ENCODE results near the gene LRMDA. TPM values are rescaled to one million over a fixed set of nuclear protein-coding genes. Genes with fewer than 3 reads are reported as not detected.

Gene LRMDA
- total and polyA plus RNA-seq, 2 donors (not counting 1 experiment from before 2014, with no cell fraction given): 0.12 TPM; not detected in 1

DNA sequence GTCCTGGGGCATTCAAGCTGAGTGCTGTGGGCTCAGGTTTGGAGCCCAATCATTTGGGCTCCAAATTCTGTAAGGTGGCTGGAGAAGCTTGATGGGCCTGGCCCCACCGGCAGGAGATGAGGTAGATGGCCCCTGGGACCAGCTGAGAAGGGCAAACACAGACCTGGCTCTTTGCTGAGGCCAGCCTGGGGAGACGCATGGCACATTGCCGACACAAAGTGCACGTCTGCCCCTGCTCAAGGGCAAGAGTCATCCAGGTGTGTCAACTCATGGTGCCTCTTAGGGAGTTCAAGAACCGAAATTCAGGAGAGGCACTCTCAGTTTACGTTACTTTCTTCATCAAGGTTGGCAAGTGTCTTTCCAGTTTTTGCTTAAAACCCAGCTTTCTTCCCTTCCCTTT, 227.5 kb downstream of the LRMDA start:
- H3K27ac ChIP-seq (ENCODE audit: low read length in 2 of 2): no peak overlapping the region
- 87% methylated on average over 6 of the region's 6 CpGs for WGBS (ENCODE audit: insufficient coverage)
- intact Hi-C loops (cut with micrococcal nuclease): no loop called here
- H3K9me3 ChIP-seq (ENCODE audit: control extremely low read depth in 1 of 3, control insufficient read depth in 2 of 3, insufficient read depth in 1 of 3, low read length in 2 of 3): no peaks in the 10 kb centered on the region
- H3K27me3 ChIP-seq (replicated peaks in 1 of 4; ENCODE audit: control extremely low read depth in 1 of 4, control insufficient read depth in 3 of 4, insufficient read depth in 4 of 4, low read length in 3 of 4): peaks cover 0 to 4% (median 0%) of the 10 kb centered on the region in 4 experiments
- H4K20me1 ChIP-seq (ENCODE audit: control insufficient read depth, insufficient read depth, low read length, poor library complexity, severe bottlenecking): no peaks in the 10 kb centered on the region
- H3K36me3 ChIP-seq (replicated peaks in 1 of 2; ENCODE audit: control extremely low read depth in 1 of 2, control insufficient read depth in 1 of 2, extremely low read depth in 1 of 2, insufficient read depth in 2 of 2, low read length in 1 of 2): no peaks in the 10 kb centered on the region
- TF ChIP-seq EZH2 (IDR thresholded peaks at IDR 0.05; ENCODE audit: borderline replicate concordance, insufficient read depth, low read depth, low read length, poor library complexity, severe bottlenecking): no peak
- TF ChIP-seq, protein P1, sequence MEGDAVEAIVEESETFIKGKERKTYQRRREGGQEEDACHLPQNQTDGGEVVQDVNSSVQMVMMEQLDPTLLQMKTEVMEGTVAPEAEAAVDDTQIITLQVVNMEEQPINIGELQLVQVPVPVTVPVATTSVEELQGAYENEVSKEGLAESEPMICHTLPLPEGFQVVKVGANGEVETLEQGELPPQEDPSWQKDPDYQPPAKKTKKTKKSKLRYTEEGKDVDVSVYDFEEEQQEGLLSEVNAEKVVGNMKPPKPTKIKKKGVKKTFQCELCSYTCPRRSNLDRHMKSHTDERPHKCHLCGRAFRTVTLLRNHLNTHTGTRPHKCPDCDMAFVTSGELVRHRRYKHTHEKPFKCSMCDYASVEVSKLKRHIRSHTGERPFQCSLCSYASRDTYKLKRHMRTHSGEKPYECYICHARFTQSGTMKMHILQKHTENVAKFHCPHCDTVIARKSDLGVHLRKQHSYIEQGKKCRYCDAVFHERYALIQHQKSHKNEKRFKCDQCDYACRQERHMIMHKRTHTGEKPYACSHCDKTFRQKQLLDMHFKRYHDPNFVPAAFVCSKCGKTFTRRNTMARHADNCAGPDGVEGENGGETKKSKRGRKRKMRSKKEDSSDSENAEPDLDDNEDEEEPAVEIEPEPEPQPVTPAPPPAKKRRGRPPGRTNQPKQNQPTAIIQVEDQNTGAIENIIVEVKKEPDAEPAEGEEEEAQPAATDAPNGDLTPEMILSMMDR (IDR thresholded peaks at IDR 0.05): no peak
- no peak for DNase-seq
- no peak overlapping the region for H3K4me3 ChIP-seq (ENCODE audit: control extremely low read depth in 1 of 5, extremely low read depth in 1 of 5, insufficient read depth in 1 of 5, low read depth in 2 of 5, low read length in 4 of 5)
- no peaks in the 10 kb centered on the region for H3K79me2 ChIP-seq (ENCODE audit: control insufficient read depth, insufficient read depth, low read length)
- H3K9me3 Mint-ChIP-seq (ENCODE audit: insufficient read depth): no peaks in the 10 kb centered on the region
- no peaks in the 10 kb centered on the region for H3K4me1 ChIP-seq (ENCODE audit: control insufficient read depth in 2 of 2, insufficient read depth in 2 of 2, low read length in 2 of 2)
- no peak overlapping the region for H3K27ac Mint-ChIP-seq
- H2AFZ ChIP-seq (ENCODE audit: insufficient read depth, low read depth, low read length, poor library complexity, severe bottlenecking): no peak overlapping the region
- no peak overlapping the region for H3K9ac ChIP-seq (ENCODE audit: low read length)
- H3K4me3 Mint-ChIP-seq: no peak overlapping the region
- H3K4me1 Mint-ChIP-seq: no peaks in the 10 kb centered on the region
- ChIA-PET CTCF (no interaction called here), POLR2A (no interaction called here)
- H3K4me2 ChIP-seq (replicated peaks; ENCODE audit: low read depth, low read length, poor library complexity, severe bottlenecking): no peak overlapping the region
- peaks cover 10% of the 10 kb centered on the region for H3K27me3 Mint-ChIP-seq
- ATAC-seq (ENCODE audit: low read depth): no peak

DNA sequence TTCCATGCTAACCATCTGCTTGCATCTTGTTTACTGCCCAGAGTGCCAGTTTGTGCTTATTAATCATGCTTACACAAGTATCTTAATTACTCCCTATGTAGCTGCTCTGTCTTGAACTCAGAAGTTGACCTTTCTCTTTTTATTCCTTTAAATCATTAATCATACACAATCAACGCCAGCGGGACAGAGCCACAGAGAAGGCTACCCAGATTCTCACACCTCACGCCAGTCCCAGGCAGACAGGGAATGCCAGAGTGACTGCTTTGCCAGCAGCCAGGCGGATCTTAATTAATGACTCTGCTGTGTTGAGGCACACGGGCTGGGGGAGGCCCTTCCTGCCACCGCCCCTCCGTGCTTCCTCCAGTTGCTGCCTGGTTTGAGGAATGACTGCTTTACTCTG, 229.4 kb downstream of the LRMDA start:
- H3K27ac ChIP-seq (ENCODE audit: low read length in 2 of 2): no peak overlapping the region
- ChIA-PET POLR2A (no interaction called here), CTCF (no interaction called here)
- no peak overlapping the region for H3K4me3 ChIP-seq (ENCODE audit: control extremely low read depth in 1 of 5, extremely low read depth in 1 of 5, insufficient read depth in 1 of 5, low read depth in 2 of 5, low read length in 4 of 5)
- ATAC-seq (ENCODE audit: low read depth) (no peak), DNase-seq (no peak)
- Mint-ChIP-seq H3K27me3 (peaks cover 8% of the 10 kb centered on the region), H3K9me3 (ENCODE audit: insufficient read depth) (no peaks in the 10 kb centered on the region), H3K27ac (no peak overlapping the region), H3K4me3 (no peak overlapping the region), H3K4me1 (no peaks in the 10 kb centered on the region)
- H3K79me2 ChIP-seq (ENCODE audit: control insufficient read depth, insufficient read depth, low read length): no peaks in the 10 kb centered on the region
- no peaks in the 10 kb centered on the region for H3K36me3 ChIP-seq (replicated peaks in 1 of 2; ENCODE audit: control extremely low read depth in 1 of 2, control insufficient read depth in 1 of 2, extremely low read depth in 1 of 2, insufficient read depth in 2 of 2, low read length in 1 of 2)
- no peaks in the 10 kb centered on the region for H3K4me1 ChIP-seq (ENCODE audit: control insufficient read depth in 2 of 2, insufficient read depth in 2 of 2, low read length in 2 of 2)
- H4K20me1 ChIP-seq (ENCODE audit: control insufficient read depth, insufficient read depth, low read length, poor library complexity, severe bottlenecking): no peaks in the 10 kb centered on the region
- no peak overlapping the region for H2AFZ ChIP-seq (ENCODE audit: insufficient read depth, low read depth, low read length, poor library complexity, severe bottlenecking)
- H3K4me2 ChIP-seq (replicated peaks; ENCODE audit: low read depth, low read length, poor library complexity, severe bottlenecking): no peak overlapping the region
- H3K9me3 ChIP-seq (ENCODE audit: control extremely low read depth in 1 of 3, control insufficient read depth in 2 of 3, insufficient read depth in 1 of 3, low read length in 2 of 3): no peaks in the 10 kb centered on the region
- TF ChIP-seq, protein P1 (IDR thresholded peaks at IDR 0.05): no peak
- no peak for TF ChIP-seq EZH2 (IDR thresholded peaks at IDR 0.05; ENCODE audit: borderline replicate concordance, insufficient read depth, low read depth, low read length, poor library complexity, severe bottlenecking)
- 39% methylated on average over 7 of the region's 7 CpGs for WGBS (ENCODE audit: insufficient coverage)
- no peak overlapping the region for H3K9ac ChIP-seq (ENCODE audit: low read length)
- peaks cover 0 to 5% (median 0%) of the 10 kb centered on the region in 4 experiments for H3K27me3 ChIP-seq (replicated peaks in 1 of 4; ENCODE audit: control extremely low read depth in 1 of 4, control insufficient read depth in 3 of 4, insufficient read depth in 4 of 4, low read length in 3 of 4)
- intact Hi-C loops (cut with micrococcal nuclease): no loop called here
